ENCODE results near the gene CLEC4F.

Gene CLEC4F

GRCh38 chr2:70828914-70829824 is 8.8 kb upstream of the CLEC4F start:
- no peak overlapping the region for H2AFZ ChIP-seq
- no peak overlapping the region for H3K9ac ChIP-seq
- H3K9me3 ChIP-seq (ENCODE audit: control insufficient read depth, low read length), result no peaks in the 10 kb centered on the region
- H3K4me2 ChIP-seq (ENCODE audit: low read length), result no peak overlapping the region
- TF ChIP-seq CTCF (IDR thresholded peaks at IDR 0.05), result no peak
- no peaks in the 10 kb centered on the region for H3K4me1 ChIP-seq
- H3K4me3 ChIP-seq (ENCODE audit: low read depth, low read length), result no peak overlapping the region
- H3K27ac ChIP-seq, result no peak overlapping the region
- no peaks in the 10 kb centered on the region for H3K27me3 ChIP-seq (ENCODE audit: control insufficient read depth, insufficient read depth, low read length)
- no peaks in the 10 kb centered on the region for H3K36me3 ChIP-seq (ENCODE audit: control insufficient read depth, insufficient read depth, low read length)
- no peaks in the 10 kb centered on the region for H3K79me2 ChIP-seq

DNA sequence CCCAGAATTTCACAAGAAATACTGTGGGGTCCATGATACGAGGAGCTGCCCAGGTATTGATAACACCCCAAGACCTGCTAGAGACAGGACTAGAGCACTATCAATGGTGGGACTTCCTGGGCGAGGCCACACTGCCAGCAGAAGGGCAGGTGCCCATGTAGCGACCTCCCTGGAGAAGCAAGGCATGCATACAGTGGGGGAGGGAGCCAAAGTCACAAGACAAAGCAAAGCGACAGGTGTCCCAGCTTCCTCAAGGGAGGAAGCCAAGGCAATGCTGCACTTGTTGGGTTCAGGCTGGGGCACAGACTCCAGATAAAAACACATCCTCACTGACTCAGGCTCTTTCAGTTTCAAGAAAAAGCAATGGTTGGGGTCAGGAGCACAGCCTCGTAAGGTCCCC is 7.7 kb upstream of the CLEC4F start:
- TF ChIP-seq CTCF (IDR thresholded peaks at IDR 0.05), result no peak
- Histone ChIP-seq H3K4me1 (no peaks in the 10 kb centered on the region), H3K27ac (no peak overlapping the region)

DNA sequence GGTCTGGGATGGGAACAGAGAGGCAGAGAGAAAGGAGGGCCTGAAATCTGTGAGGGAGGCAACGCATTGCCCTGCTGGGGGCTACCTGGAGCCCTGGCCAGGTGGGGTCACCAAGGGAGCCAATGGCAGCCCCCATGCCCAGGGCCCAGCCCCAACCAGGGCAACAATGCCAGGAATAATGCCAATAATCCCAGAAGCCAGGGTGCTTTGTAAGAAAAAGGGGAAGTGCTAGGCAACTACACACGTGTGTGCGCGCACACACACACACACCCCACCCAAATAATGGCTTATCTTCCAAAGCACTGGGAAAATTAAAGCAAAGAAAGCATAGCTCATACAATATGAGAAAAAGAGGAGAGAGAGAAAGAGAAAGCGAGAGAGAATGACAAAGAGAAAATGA is 7.0 kb upstream of the CLEC4F start:
- Histone ChIP-seq H3K4me1 (no peaks in the 10 kb centered on the region), H2AFZ (no peak overlapping the region), H3K27me3 (ENCODE audit: control insufficient read depth, insufficient read depth, low read length) (no peaks in the 10 kb centered on the region), H3K27ac (no peak overlapping the region), H3K9me3 (ENCODE audit: control insufficient read depth, low read length) (no peaks in the 10 kb centered on the region), H3K79me2 (no peaks in the 10 kb centered on the region), H3K4me2 (ENCODE audit: low read length) (no peak overlapping the region), H3K4me3 (ENCODE audit: low read depth, low read length) (no peak overlapping the region), H3K36me3 (ENCODE audit: control insufficient read depth, insufficient read depth, low read length) (no peaks in the 10 kb centered on the region), H3K9ac (no peak overlapping the region)
- TF ChIP-seq CTCF (IDR thresholded peaks at IDR 0.05), result no peak

More for the DNA sequence above, 7.7 kb upstream of the CLEC4F start:
- Histone ChIP-seq H3K9me3 (ENCODE audit: control insufficient read depth, low read length) (no peaks in the 10 kb centered on the region), H2AFZ (no peak overlapping the region), H3K9ac (no peak overlapping the region), H3K4me2 (ENCODE audit: low read length) (no peak overlapping the region), H3K27me3 (ENCODE audit: control insufficient read depth, insufficient read depth, low read length) (no peaks in the 10 kb centered on the region), H3K36me3 (ENCODE audit: control insufficient read depth, insufficient read depth, low read length) (no peaks in the 10 kb centered on the region), H3K4me3 (ENCODE audit: low read depth, low read length) (no peak overlapping the region), H3K79me2 (no peaks in the 10 kb centered on the region)

- Histone ChIP-seq H3K4me2 (ENCODE audit: low read length) (no peak overlapping the region), H3K79me2 (no peaks in the 10 kb centered on the region), H3K36me3 (ENCODE audit: control insufficient read depth, insufficient read depth, low read length) (no peaks in the 10 kb centered on the region), H3K27ac (no peak overlapping the region), H2AFZ (no peak overlapping the region), H3K27me3 (ENCODE audit: control insufficient read depth, insufficient read depth, low read length) (no peaks in the 10 kb centered on the region), H3K9ac (no peak overlapping the region), H3K4me1 (no peaks in the 10 kb centered on the region), H3K9me3 (ENCODE audit: control insufficient read depth, low read length) (no peaks in the 10 kb centered on the region), H3K4me3 (ENCODE audit: low read depth, low read length) (no peak overlapping the region)
- TF ChIP-seq CTCF (IDR thresholded peaks at IDR 0.05), result no peak
Measured at GRCh38 chr2:70826696-70827350, 6.4 kb upstream of the CLEC4F start.

Data from parathyroid adenoma (tissue), 2 donors.